Activated T-cell treated with anti-CD3 and anti-CD28 coated beads, Interleukin-2, amount 50 U/mL, for 24 hours (primary cell): ENCODE results near the gene OSBPL7.
"Not testable (repeated sequence)": the region's sequence is repeated elsewhere in the genome, so short reads cannot be mapped to it uniquely, and the experiment has no call there.

Experiments
- DNase-seq: peaks from one replicate; pipeline ENCODE4 v3.0.0-alpha.2; 2020
- H3K27ac Mint-ChIP-seq: 2 replicates; pipeline ENCODE4 v1.8.0; 2020; ENCODE audit warnings: mild to moderate bottlenecking, mixed read lengths
- H3K27me3 Mint-ChIP-seq: 2 replicates; pipeline ENCODE4 v1.8.0; 2020; ENCODE audit warnings: mixed read lengths
- H3K36me3 Mint-ChIP-seq: 2 replicates; pipeline ENCODE4 v1.8.0; 2020; ENCODE audit warnings: low read depth, mixed read lengths
- H3K4me1 Mint-ChIP-seq: 2 replicates; pipeline ENCODE4 v1.8.0; 2020; ENCODE audit warnings: low read depth, mixed read lengths
- H3K4me3 Mint-ChIP-seq: 2 replicates; pipeline ENCODE4 v1.8.0; 2020; ENCODE audit warnings: mild to moderate bottlenecking, moderate library complexity, mixed read lengths
- H3K9me3 Mint-ChIP-seq: 2 replicates; pipeline ENCODE4 v1.8.0; 2020; ENCODE audit warnings: mixed read lengths

Gene OSBPL7

GRCh38 chr17:47792457-47792856 is 29.1 kb downstream of the OSBPL7 start:
- Mint-ChIP-seq H3K36me3 (no peaks in the 10 kb centered on the region), H3K27me3 (peaks cover 68% of the 10 kb centered on the region), H3K27ac (no peak overlapping the region), H3K9me3 (no peaks in the 10 kb centered on the region), H3K4me3 (no peak overlapping the region), H3K4me1 (peaks cover 8% of the 10 kb centered on the region)
- DNase-seq: no peak

DNA sequence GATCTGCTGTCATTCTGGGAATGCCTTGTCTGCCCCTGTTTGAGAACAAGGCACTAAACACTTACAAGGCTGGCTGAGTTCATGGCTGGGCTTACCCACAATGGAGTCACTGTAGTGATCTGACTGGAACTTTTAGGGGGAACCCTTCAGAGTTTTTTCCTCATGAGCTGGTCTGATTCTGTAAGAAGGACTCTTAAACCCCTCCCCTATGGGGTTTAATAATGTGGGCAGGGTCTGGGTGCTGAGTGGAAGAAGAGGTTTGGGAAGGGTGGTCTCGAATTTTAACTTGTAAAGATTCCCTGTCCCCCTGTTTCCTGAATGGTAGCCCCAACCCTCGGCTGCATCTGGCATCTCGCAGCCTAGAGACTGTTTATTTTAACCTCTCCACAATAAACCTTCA is 30.6 kb downstream of the OSBPL7 start:
- Mint-ChIP-seq H3K4me3 (peak overlapping the region; percentile 38), H3K9me3 (no peaks in the 10 kb centered on the region), H3K36me3 (no peaks in the 10 kb centered on the region), H3K27ac (no peak overlapping the region), H3K27me3 (peaks cover 73% of the 10 kb centered on the region), H3K4me1 (peaks cover 8% of the 10 kb centered on the region)
- no peak for DNase-seq

DNA sequence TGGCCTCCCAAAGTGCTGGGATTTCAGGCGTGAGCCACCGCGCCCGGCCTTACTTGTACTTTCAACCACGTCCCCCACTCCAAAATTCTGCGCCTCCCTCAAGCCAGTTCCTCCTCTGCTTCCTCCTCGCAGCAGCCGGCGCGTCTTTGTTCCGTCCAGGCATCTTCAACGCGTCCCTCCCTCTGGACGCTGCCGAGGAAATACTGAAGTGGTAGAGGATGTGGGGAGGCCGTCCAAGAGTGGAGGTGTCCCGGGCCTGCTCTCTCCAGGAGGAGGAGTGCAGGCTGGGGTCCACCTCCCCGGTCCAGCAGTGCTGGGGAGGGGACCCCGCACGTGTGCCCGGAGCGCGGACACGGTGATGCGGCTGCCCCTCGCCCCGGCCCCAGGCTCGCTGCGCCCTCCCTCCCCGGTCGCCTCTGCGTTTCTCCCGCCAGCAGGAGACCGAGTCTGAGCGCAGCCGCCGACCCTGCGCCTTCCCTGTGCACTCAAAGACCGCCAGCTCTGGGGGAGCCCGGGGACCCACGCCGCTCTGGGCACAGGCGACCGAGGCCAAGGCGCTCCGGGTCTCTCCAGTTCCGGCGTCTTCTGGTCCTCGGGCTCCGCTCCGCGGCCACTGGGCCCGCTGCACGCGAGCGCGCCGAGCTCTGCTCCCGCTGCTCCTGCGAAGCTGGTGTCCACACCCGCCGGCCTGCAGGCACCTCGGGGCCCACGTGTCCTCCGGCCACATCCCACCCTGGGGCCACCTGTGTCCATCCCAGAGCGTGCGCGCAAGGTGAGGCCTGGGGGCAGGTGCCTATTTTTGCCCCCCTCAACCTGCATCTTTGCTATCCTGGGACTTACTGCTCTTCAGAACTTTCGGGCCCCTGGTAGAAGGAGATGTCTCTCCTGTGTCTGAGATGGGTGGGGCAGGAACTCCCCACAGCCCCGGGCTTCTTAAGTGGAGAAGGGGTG is 31.7 kb downstream of the OSBPL7 start:
- DNase-seq: peak; percentile 78

DNA sequence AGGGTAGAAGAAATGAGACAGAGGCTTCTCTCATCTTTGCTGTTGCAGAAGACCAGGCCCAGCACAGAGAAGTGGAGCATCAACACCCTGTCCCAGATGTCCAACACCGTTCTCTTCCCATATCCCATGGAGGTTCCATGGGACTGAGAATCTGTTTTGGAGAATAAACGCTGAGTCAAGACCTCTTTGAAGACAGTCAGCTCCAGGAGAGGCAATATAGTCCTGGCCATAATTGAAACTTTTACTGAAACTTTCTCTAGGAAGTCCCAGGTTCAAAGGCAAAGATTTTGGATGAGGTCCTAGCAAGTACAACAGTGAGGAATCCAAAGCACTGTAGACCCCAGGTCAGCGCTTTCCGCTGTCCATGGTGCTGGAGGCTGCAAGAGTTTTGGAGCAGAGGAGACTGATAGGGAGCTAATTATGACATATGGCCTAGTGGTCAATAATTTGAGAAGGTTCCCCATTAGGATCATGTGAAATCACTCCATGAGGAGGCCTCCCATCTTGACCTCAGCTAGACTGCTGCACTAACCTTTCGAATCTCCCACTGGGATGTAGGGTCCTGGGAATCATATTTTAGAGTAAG is 36.0 kb downstream of the OSBPL7 start:
- Mint-ChIP-seq H3K4me3 (no peak overlapping the region), H3K9me3 (no peaks in the 10 kb centered on the region), H3K4me1 (peaks cover 5% of the 10 kb centered on the region), H3K36me3 (no peaks in the 10 kb centered on the region), H3K27me3 (peaks cover 63% of the 10 kb centered on the region), H3K27ac (no peak overlapping the region)
- no peak for DNase-seq

More for the DNA sequence above, 31.7 kb downstream of the OSBPL7 start:
- H3K27me3 Mint-ChIP-seq: peaks cover 82% of the 10 kb centered on the region
- H3K4me1 Mint-ChIP-seq: peaks cover 8% of the 10 kb centered on the region
- no peaks in the 10 kb centered on the region for H3K9me3 Mint-ChIP-seq
- H3K4me3 Mint-ChIP-seq: peak overlapping the region; percentile 71
- H3K27ac Mint-ChIP-seq: no peak overlapping the region
- no peaks in the 10 kb centered on the region for H3K36me3 Mint-ChIP-seq

GRCh38 chr17:47781397-47781796 is 40.2 kb downstream of the OSBPL7 start:
- Mint-ChIP-seq H3K36me3 (no peaks in the 10 kb centered on the region), H3K4me3 (no peak overlapping the region), H3K27me3 (peaks cover 58% of the 10 kb centered on the region), H3K27ac (no peak overlapping the region), H3K4me1 (no peaks in the 10 kb centered on the region), H3K9me3 (no peaks in the 10 kb centered on the region)
- DNase-seq: no peak

- DNase-seq: no peak
- Mint-ChIP-seq H3K27ac (no peak overlapping the region), H3K4me1 (no peaks in the 10 kb centered on the region), H3K4me3 (no peak overlapping the region), H3K9me3 (no peaks in the 10 kb centered on the region), H3K36me3 (no peaks in the 10 kb centered on the region), H3K27me3 (peaks cover 56% of the 10 kb centered on the region)
Measured at GRCh38 chr17:47778184-47778635, 43.4 kb downstream of the OSBPL7 start.

GRCh38 chr17:47776330-47777197 is 45.0 kb downstream of the OSBPL7 start:
- peaks cover 61% of the 10 kb centered on the region for H3K27me3 Mint-ChIP-seq

DNA sequence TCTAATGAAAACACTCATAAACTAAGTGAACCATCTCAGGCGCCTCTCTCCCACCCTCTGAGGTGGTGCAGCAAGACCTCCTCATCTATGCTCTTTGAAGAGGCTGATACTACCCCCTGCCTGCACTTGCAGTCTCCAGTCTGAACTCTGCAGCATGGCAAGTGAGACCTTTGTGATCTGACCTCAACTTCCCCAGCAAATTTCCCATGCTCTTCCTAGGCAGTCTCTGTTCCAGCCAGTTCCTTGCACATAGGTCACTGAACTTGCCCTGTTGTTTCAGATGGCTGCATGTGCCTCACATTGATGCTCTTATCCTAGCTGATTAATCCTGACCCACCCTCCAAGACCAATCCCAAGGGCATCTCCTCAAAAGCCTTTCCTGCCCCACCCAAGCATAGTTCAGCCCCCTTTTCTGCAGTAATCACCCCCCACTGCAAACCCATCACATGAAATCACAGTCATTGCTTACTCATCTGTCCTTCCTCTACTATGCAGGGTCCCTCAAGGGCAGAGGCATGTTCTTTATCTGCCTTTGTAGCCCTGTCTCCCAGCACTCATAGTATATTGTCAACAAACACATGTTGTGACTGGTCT is 46.5 kb downstream of the OSBPL7 start:
- H3K27ac Mint-ChIP-seq: no peak overlapping the region
- no peaks in the 10 kb centered on the region for H3K4me1 Mint-ChIP-seq
- peaks cover 4% of the 10 kb centered on the region for H3K9me3 Mint-ChIP-seq
- DNase-seq: no peak
- H3K27me3 Mint-ChIP-seq: peaks cover 50% of the 10 kb centered on the region
- H3K36me3 Mint-ChIP-seq: no peaks in the 10 kb centered on the region
- H3K4me3 Mint-ChIP-seq: no peak overlapping the region

More at GRCh38 chr17:47776330-47777197, 45.0 kb downstream of the OSBPL7 start:
- Mint-ChIP-seq H3K36me3 (no peaks in the 10 kb centered on the region), H3K27ac (no peak overlapping the region), H3K9me3 (no peaks in the 10 kb centered on the region), H3K4me3 (no peak overlapping the region), H3K4me1 (no peaks in the 10 kb centered on the region)
- peak; percentile 38 for DNase-seq

GRCh38 chr17:47774331-47774730 is 47.3 kb downstream of the OSBPL7 start:
- peaks cover 4% of the 10 kb centered on the region for H3K9me3 Mint-ChIP-seq
- H3K4me3 Mint-ChIP-seq: no peak overlapping the region
- peaks cover 48% of the 10 kb centered on the region for H3K27me3 Mint-ChIP-seq
- no peaks in the 10 kb centered on the region for H3K36me3 Mint-ChIP-seq
- DNase-seq: no peak
- H3K27ac Mint-ChIP-seq: no peak overlapping the region
- H3K4me1 Mint-ChIP-seq: no peaks in the 10 kb centered on the region

DNA sequence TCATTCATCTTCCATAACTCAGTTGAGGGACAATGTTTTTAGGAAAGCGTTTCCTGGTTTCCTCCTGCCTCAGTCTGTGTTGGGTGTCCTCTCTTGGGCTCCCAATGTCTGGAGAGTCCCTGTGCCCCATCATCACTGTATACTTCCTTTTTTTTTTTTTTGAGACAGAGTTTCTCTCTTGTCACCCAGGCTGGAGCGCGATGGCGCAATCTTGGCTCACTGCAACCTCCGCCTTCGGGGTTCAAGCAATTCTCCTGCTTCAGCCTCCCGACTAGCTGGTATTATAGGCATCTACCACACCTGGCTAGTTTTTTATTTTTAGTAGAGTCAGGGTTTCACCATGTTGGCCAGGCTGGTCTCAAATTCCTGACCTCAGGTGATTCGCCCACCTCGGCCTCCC is 47.9 kb downstream of the OSBPL7 start:
- not testable (repeated sequence) for H3K9me3 Mint-ChIP-seq, H3K36me3 Mint-ChIP-seq, H3K4me1 Mint-ChIP-seq, H3K27ac Mint-ChIP-seq, DNase-seq, H3K4me3 Mint-ChIP-seq
- H3K27me3 Mint-ChIP-seq: peaks cover 46% of the 10 kb centered on the region

DNA sequence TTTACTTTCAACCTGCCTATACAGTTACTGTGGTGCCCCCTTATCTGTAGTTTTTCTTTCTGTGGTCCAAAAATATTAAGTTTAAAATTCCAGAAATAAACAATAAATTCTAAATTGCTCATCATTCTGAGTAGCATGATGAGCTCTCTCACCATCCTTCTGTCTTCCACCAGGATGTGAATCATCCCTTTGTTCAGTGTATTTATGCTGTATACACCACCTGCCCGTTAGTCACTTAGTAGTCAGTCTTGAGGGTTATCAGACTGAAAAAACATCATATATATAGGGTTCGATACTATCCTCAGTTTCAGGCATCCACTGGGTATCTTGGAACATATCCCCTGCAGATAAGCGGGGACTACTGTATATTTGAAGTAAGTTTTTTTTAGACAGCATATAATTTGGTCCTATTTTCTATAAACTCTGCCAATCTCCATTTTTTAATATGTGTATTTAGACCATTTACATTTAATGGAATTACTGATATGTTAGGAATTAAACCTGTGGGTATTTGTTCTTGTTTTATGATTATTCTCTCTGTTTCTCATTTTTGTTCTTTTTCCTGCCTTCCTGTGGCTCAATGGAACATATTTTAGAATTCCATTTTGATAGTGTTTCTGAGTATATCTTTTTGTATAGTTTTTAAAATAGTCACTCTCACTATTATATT is 57.5 kb downstream of the OSBPL7 start:
- peaks cover 2% of the 10 kb centered on the region for H3K36me3 Mint-ChIP-seq
- H3K4me3 Mint-ChIP-seq: no peak overlapping the region
- peaks cover 13% of the 10 kb centered on the region for H3K27me3 Mint-ChIP-seq
- peaks cover 18% of the 10 kb centered on the region for H3K4me1 Mint-ChIP-seq
- DNase-seq: no peak
- no peak overlapping the region for H3K27ac Mint-ChIP-seq
- peaks cover 10% of the 10 kb centered on the region for H3K9me3 Mint-ChIP-seq

GRCh38 chr17:47762728-47763127 is 58.9 kb downstream of the OSBPL7 start:
- Mint-ChIP-seq H3K4me3 (no peak overlapping the region), H3K36me3 (peaks cover 2% of the 10 kb centered on the region), H3K4me1 (peaks cover 18% of the 10 kb centered on the region), H3K27me3 (peaks cover 17% of the 10 kb centered on the region), H3K27ac (no peak overlapping the region), H3K9me3 (peaks cover 10% of the 10 kb centered on the region)
- DNase-seq: no peak

- no peak overlapping the region for H3K4me3 Mint-ChIP-seq
- H3K4me1 Mint-ChIP-seq: peaks cover 18% of the 10 kb centered on the region
- no peak overlapping the region for H3K27ac Mint-ChIP-seq
- H3K27me3 Mint-ChIP-seq: peaks cover 17% of the 10 kb centered on the region
- H3K36me3 Mint-ChIP-seq: peaks cover 2% of the 10 kb centered on the region
- peaks cover 16% of the 10 kb centered on the region for H3K9me3 Mint-ChIP-seq
- DNase-seq: no peak
Measured at GRCh38 chr17:47760409-47761140, 61.0 kb downstream of the OSBPL7 start.
